SK-N-SH (cell line): ENCODE data around the gene TESMIN. TPM values are rescaled to one million over a fixed set of nuclear protein-coding genes. Genes with fewer than 3 reads are reported as not detected.

Experiments used
- CTCF ChIA-PET: fragments of 300-600, 350-600 bp; formaldehyde crosslinking; extraction: SDS; loops from one replicate; lab custom pipeline; 2021; lab: Yijun Ruan, JAX
- POLR2A ChIA-PET: fragments of 350-600 bp; sonication (Branson Sonifier 250); formaldehyde crosslinking; extraction: SDS; loops from one replicate; lab custom pipeline; 2020; ENCODE audit warnings: antibody characterized with exemption, inconsistent platforms; lab: Yijun Ruan, JAX
- DNase-seq: peaks from one replicate; pipeline ENCODE4 v3.0.0; 2012
- H2AFZ ChIP-seq: fragments of 200-600 bp; sonication (generic); 2 replicates; pipeline ENCODE4 v1.8.1; 2016; ENCODE audit warnings: antibody characterized with exemption, mild to moderate bottlenecking, low read depth
- H3F3A ChIP-seq: fragments of 200-600 bp; sonication (generic); replicated peaks from 2 replicates; pipeline ENCODE3; 2016; ENCODE audit warnings: antibody characterized with exemption, mild to moderate bottlenecking; ENCODE audit not compliant: insufficient read depth
- H3K27ac ChIP-seq, 2 experiments: fragments of 200-500 bp in 1 of 2; fragments of 200-600 bp in 1 of 2; sonication (Bioruptor generic) in 1 of 2; sonication (generic), shearing (Covaris generic) in 1 of 2; 2 replicates each; pipeline versions ENCODE4 v1.5.1 to v1.6.1; 2014 to 2016; ENCODE audit warnings: low read depth in 2 of 2, inconsistent platforms in 1 of 2, low read length in 1 of 2, mild to moderate bottlenecking in 1 of 2, mixed read lengths in 1 of 2
- H3K27me3 ChIP-seq: fragments of 200-600 bp; sonication (generic), shearing (Covaris generic); 2 replicates; pipeline ENCODE4 v1.6.1; 2016; ENCODE audit warnings: mixed run types; ENCODE audit not compliant: insufficient read depth
- H3K36me3 ChIP-seq, 2 experiments: fragments of 200-500 bp in 1 of 2; fragments of 200-600 bp in 1 of 2; sonication (Bioruptor generic) in 1 of 2; sonication (generic) in 1 of 2; replicated peaks in 1 of 2; 2 replicates each; pipeline versions ENCODE3 to v1.5.1; 2014 to 2016; ENCODE audit warnings: low read length in 1 of 2, mild to moderate bottlenecking in 1 of 2; ENCODE audit not compliant: insufficient read depth in 2 of 2, control insufficient read depth in 1 of 2
- H3K4me1 ChIP-seq, 2 experiments: fragments of 200-500 bp in 1 of 2; fragments of 200-600 bp in 1 of 2; sonication (Bioruptor generic) in 1 of 2; sonication (generic), shearing (Covaris generic) in 1 of 2; 2 replicates each; pipeline versions ENCODE4 v1.5.1 to v1.6.1; 2014 to 2016; ENCODE audit warnings: low read depth in 1 of 2, low read length in 1 of 2, mixed run types in 1 of 2; ENCODE audit not compliant: insufficient read depth in 2 of 2, control insufficient read depth in 1 of 2
- H3K4me2 ChIP-seq: fragments of 200-600 bp; sonication (generic), shearing (Covaris generic); 2 replicates; pipeline ENCODE4 v1.6.1; 2017; ENCODE audit warnings: mixed run types
- H3K4me3 ChIP-seq, 2 experiments: fragments of 200-500 bp in 1 of 2; fragments of 200-600 bp in 1 of 2; sonication (Bioruptor generic) in 1 of 2; sonication (generic), shearing (Covaris generic) in 1 of 2; 2 replicates each; pipeline versions ENCODE4 v1.5.1 to v1.8.1; 2014 to 2016; ENCODE audit warnings: low read depth in 2 of 2, inconsistent platforms in 1 of 2, low read length in 1 of 2, mild to moderate bottlenecking in 1 of 2, mixed read lengths in 1 of 2, moderate library complexity in 1 of 2
- H3K79me2 ChIP-seq: fragments of 200-600 bp; sonication (generic); 2 replicates; pipeline ENCODE4 v1.8.1; 2017; ENCODE audit warnings: mild to moderate bottlenecking; ENCODE audit not compliant: insufficient read depth
- H3K9ac ChIP-seq: fragments of 200-600 bp; sonication (generic); 2 replicates; pipeline ENCODE4 v1.6.1; 2017; ENCODE audit warnings: mixed run types
- H3K9me2 ChIP-seq: fragments of 200-600 bp; sonication (generic); 2 replicates; pipeline ENCODE4 v1.6.1; 2017; ENCODE audit warnings: mixed run types
- H3K9me3 ChIP-seq: fragments of 200-600 bp; sonication (generic); 2 replicates; pipeline ENCODE4 v1.6.1; 2017; ENCODE audit warnings: mixed run types, mild to moderate bottlenecking, moderate library complexity
- H4K20me1 ChIP-seq: fragments of 200-600 bp; sonication (generic); 2 replicates; pipeline ENCODE4 v1.6.1; 2017; ENCODE audit warnings: mild to moderate bottlenecking, mixed run types; ENCODE audit not compliant: insufficient read depth
- CTCF ChIP-seq: fragments of 200-600 bp; sonication (generic); IDR thresholded peaks from 2 replicates; pipeline ENCODE4 v1.6.1; 2017; ENCODE audit warnings: antibody characterized with exemption, mild to moderate bottlenecking, moderate library complexity
- EZH2phosphoT487 ChIP-seq: fragments of 200-600 bp; sonication (generic); IDR thresholded peaks from 2 replicates; pipeline ENCODE4 v1.6.1; 2017; ENCODE audit warnings: low read depth, mixed run types, mild to moderate bottlenecking, antibody characterized with exemption, moderate library complexity, borderline replicate concordance
- FOSL2 ChIP-seq: IDR thresholded peaks from 2 replicates; pipeline ENCODE4 v1.4.0; 2012; ENCODE audit warnings: low read depth, mild to moderate bottlenecking, moderate library complexity, borderline replicate concordance
- FOXM1 ChIP-seq: IDR thresholded peaks from 2 replicates; pipeline ENCODE4 v1.4.0; 2012; ENCODE audit warnings: low read depth, mild to moderate bottlenecking
- GATA2 ChIP-seq: sonication (generic); formaldehyde crosslinking; IDR thresholded peaks from 2 replicates; pipeline ENCODE4 v1.5.0; 2020; ENCODE audit warnings: mild to moderate bottlenecking, missing genetic modification reagents
- MEF2A ChIP-seq: IDR thresholded peaks from 2 replicates; pipeline ENCODE4 v1.4.0; 2012; ENCODE audit warnings: low read depth, borderline replicate concordance
- NRF1 ChIP-seq: IDR thresholded peaks from 2 replicates; pipeline ENCODE4 v1.6.1; 2012; ENCODE audit warnings: low read depth, mild to moderate bottlenecking, low read length
- PBX3 ChIP-seq: IDR thresholded peaks from 2 replicates; pipeline ENCODE4; 2012
- RCOR1 ChIP-seq: fragments of 150-350 bp; IDR thresholded peaks from 2 replicates; pipeline ENCODE4 v1.6.1; 2017; ENCODE audit warnings: antibody characterized with exemption, low read length
- RXRA ChIP-seq: IDR thresholded peaks from 2 replicates; pipeline ENCODE4 v1.4.0; 2012; ENCODE audit warnings: low read depth, mild to moderate bottlenecking, borderline replicate concordance
- SIN3A ChIP-seq: IDR thresholded peaks from 2 replicates; pipeline ENCODE4 v1.6.1; 2012; ENCODE audit warnings: low read depth, mild to moderate bottlenecking, low read length, moderate library complexity, borderline replicate concordance
- SMC3 ChIP-seq: IDR thresholded peaks from 2 replicates; pipeline ENCODE4 v1.6.1; 2012; ENCODE audit warnings: low read depth, low read length, improper control_type of control experiment
- TEAD4 ChIP-seq: IDR thresholded peaks from 2 replicates; pipeline ENCODE4 v1.4.0; 2012; ENCODE audit warnings: mild to moderate bottlenecking, borderline replicate concordance; ENCODE audit not compliant: insufficient read depth
- YY1 ChIP-seq: IDR thresholded peaks from 2 replicates; pipeline ENCODE4 v1.4.0; 2012; ENCODE audit warnings: low read depth, mild to moderate bottlenecking
- WGBS: methylation state at CpG from one replicate; pipeline ENCODE4 v1.1.6; 2017; ENCODE audit warnings: low lambda C conversion rate; 5-methylcytosine and 5-hydroxymethylcytosine counted together
- polyA plus RNA-seq, 3 experiments: library from polyadenylated mRNA; depleted of rRNA; stranded (reverse); fragments of >200 nt; gene quantifications; 2 replicates each; pipeline ENCODE4 v1.2.3, GENCODE V29; 2012
- TF ChIP-seq, protein P1 (sequence below): IDR thresholded peaks from 2 replicates; pipeline ENCODE4 v1.4.0; 2012; ENCODE audit warnings: low read depth, borderline replicate concordance
- TF ChIP-seq, protein P2 (sequence below): IDR thresholded peaks from 2 replicates; pipeline ENCODE4 v1.6.1; 2012; ENCODE audit warnings: mild to moderate bottlenecking, low read depth, low read length, moderate library complexity
- TF ChIP-seq, protein P3 (sequence below): fragments of 150-350 bp; IDR thresholded peaks from 2 replicates; pipeline ENCODE4 v1.6.1; 2017; ENCODE audit warnings: antibody characterized with exemption, low read length, low read depth, borderline replicate concordance

The TESMIN gene
- polyA plus RNA-seq, 1 of the 3 experiments (the other 2 are of a cell fraction): 3.5 TPM

DNA sequence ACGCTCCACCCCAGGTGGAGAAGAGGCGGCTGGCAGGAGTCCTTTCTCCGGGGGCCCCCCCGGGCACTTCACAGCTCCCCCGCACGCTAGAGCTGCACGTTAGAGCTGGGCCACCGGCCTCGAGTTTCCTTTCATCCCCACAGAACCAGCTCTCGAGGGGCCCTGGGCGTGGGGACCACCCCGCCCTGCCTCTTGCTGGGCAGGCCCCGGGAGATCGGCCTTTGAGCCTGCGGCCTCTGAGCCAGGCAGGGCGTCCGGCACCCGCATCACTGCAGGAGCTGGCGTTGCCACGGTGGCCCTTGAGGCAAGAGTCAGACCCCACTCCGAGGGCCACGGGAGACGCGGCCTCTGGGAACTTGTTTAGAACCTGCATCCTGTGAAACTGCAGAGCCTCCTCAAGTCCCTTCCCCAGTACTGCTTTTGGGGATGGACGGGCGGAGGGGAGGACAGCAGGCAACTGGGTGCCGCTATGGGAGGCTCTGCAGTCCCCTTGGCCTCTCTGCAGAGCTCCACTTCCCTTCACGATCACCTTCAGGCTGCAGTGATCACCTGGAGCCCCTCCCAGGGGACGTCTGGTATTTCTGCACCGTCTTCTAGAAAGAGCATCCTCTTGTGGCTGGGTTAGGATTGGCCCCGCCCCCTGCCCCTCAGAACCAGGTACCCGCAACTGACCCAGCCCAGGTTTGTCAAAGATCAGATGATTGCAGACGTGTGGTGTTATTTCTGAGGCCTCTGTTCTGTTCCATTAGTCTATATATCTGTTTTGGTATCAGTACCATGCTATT is 80.9 kb downstream of the TESMIN start:
- Histone ChIP-seq H3K27me3 (peaks cover 2% of the 10 kb centered on the region; the same call in 1 of the 2 replicates), H3K4me2 (no peak overlapping the region), H3K79me2 (no peaks in the 10 kb centered on the region), H3F3A (no peaks in the 10 kb centered on the region), H3K9me3 (no peaks in the 10 kb centered on the region), H2AFZ (no peak overlapping the region), H3K4me1 (peaks cover 0 to 4% of the 10 kb centered on the region in 2 experiments; a peak in 1 of 4 replicates), H3K9me2 (no peaks in the 10 kb centered on the region), H3K36me3 (no peaks in the 10 kb centered on the region), H3K9ac (no peak overlapping the region), H3K27ac (no peak overlapping the region), H3K4me3 (no peak overlapping the region), H4K20me1 (no peaks in the 10 kb centered on the region)
- WGBS: 81% methylated on average over 21 of the region's 33 CpGs
- ChIA-PET POLR2A (no interaction called here), CTCF (interaction anchor here (1.4 kb wide), 1 partner anchor 27 kb away, joined by 3 read pairs; no protein-coding TSS in a partner anchor)
- TF ChIP-seq SIN3A (no peak), RCOR1 (no peak), MEF2A (no peak), NRF1 (no peak), FOSL2 (no peak), FOXM1 (no peak), RXRA (no peak), SMC3 (no peak), EZH2phosphoT487 (no peak), TEAD4 (no peak), CTCF (no peak), GATA2 (no peak), PBX3 (no peak), YY1 (no peak)
- TF ChIP-seq, protein P1, sequence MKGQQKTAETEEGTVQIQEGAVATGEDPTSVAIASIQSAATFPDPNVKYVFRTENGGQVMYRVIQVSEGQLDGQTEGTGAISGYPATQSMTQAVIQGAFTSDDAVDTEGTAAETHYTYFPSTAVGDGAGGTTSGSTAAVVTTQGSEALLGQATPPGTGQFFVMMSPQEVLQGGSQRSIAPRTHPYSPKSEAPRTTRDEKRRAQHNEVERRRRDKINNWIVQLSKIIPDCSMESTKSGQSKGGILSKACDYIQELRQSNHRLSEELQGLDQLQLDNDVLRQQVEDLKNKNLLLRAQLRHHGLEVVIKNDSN: no peak
- TF ChIP-seq, protein P2, sequence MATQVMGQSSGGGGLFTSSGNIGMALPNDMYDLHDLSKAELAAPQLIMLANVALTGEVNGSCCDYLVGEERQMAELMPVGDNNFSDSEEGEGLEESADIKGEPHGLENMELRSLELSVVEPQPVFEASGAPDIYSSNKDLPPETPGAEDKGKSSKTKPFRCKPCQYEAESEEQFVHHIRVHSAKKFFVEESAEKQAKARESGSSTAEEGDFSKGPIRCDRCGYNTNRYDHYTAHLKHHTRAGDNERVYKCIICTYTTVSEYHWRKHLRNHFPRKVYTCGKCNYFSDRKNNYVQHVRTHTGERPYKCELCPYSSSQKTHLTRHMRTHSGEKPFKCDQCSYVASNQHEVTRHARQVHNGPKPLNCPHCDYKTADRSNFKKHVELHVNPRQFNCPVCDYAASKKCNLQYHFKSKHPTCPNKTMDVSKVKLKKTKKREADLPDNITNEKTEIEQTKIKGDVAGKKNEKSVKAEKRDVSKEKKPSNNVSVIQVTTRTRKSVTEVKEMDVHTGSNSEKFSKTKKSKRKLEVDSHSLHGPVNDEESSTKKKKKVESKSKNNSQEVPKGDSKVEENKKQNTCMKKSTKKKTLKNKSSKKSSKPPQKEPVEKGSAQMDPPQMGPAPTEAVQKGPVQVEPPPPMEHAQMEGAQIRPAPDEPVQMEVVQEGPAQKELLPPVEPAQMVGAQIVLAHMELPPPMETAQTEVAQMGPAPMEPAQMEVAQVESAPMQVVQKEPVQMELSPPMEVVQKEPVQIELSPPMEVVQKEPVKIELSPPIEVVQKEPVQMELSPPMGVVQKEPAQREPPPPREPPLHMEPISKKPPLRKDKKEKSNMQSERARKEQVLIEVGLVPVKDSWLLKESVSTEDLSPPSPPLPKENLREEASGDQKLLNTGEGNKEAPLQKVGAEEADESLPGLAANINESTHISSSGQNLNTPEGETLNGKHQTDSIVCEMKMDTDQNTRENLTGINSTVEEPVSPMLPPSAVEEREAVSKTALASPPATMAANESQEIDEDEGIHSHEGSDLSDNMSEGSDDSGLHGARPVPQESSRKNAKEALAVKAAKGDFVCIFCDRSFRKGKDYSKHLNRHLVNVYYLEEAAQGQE: no peak
- TF ChIP-seq, protein P3, sequence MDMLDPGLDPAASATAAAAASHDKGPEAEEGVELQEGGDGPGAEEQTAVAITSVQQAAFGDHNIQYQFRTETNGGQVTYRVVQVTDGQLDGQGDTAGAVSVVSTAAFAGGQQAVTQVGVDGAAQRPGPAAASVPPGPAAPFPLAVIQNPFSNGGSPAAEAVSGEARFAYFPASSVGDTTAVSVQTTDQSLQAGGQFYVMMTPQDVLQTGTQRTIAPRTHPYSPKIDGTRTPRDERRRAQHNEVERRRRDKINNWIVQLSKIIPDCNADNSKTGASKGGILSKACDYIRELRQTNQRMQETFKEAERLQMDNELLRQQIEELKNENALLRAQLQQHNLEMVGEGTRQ: no peak
- DNase-seq: no peak
